Measurements from ENCODE around the gene OR2H2.

OR2H2 gene

DNA sequence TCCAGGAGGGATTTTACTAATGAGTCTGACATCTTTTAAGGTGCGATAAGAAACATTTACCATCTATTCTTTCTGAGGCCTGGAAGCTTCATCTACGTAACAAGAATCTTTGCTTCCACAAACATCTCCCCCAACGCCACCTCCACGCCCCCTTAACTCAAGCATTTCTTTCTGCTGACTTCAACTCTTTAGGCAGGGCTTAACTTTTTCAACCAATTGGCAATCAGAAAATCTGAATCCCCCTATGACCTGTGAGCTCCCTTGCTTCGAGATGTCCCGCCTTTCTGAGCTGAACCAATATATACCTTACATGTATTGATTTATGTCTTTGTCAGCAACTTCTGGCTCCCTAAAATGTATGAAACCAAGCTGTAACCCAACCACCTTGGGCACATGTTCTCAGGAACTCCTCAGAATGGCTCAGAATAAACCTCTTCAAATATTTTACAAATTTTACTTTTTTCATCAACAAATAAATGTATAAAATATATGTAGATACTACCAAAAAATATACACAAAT is 11.5 kb downstream of the OR2H2 start:
- TF ChIP-seq TAF1 (IDR thresholded peaks at IDR 0.05; ENCODE audit: borderline replicate concordance, insufficient read depth, low read length) = no peak
- TF ChIP-seq REST (IDR thresholded peaks at IDR 0.05; ENCODE audit: insufficient read depth in 1 of 2, low read depth in 2 of 2, low read length in 2 of 2) = no peak
- TF ChIP-seq SIN3A (IDR thresholded peaks at IDR 0.05; ENCODE audit: borderline replicate concordance, insufficient read depth, low read length) = no peak
- no peak for TF ChIP-seq POLR2AphosphoS5 (IDR thresholded peaks at IDR 0.05; ENCODE audit: low read depth, low read length)
- no peak for TF ChIP-seq FOXP2 (optimal IDR thresholded peaks at IDR 0.05; ENCODE audit: borderline replicate concordance, extremely low read depth, extremely low read length, insufficient read depth)

DNA sequence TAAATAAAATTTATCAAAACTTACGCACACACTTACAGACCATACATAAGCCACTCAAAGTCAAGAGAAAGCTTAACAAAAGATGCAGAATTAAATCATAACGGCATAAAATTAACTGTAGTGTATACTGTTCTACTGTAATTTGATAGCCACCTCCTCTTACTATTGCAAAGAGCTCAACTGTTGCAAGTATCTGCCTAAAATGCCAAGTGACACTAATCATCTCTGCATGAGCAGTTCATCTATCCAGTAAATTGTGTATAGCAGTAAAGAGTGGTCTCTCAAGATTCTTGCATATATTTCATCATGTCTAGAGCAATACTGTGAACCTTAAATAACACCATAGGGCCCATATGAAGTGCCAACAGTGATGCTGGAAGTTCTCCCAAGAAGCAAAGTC is 12.3 kb downstream of the OR2H2 start:
- TF ChIP-seq POLR2AphosphoS5 (IDR thresholded peaks at IDR 0.05; ENCODE audit: low read depth, low read length) (peak; percentile 42; the same call in 1 of the 2 replicates), SIN3A (IDR thresholded peaks at IDR 0.05; ENCODE audit: borderline replicate concordance, insufficient read depth, low read length) (no peak)

- TF ChIP-seq POLR2AphosphoS5 (IDR thresholded peaks at IDR 0.05; ENCODE audit: low read depth, low read length) (no peak; the same call in 1 of the 2 replicates), FOXP2 (optimal IDR thresholded peaks at IDR 0.05; ENCODE audit: borderline replicate concordance, extremely low read depth, extremely low read length, insufficient read depth) (no peak), SIN3A (IDR thresholded peaks at IDR 0.05; ENCODE audit: borderline replicate concordance, insufficient read depth, low read length) (no peak), REST (IDR thresholded peaks at IDR 0.05; ENCODE audit: insufficient read depth in 1 of 2, low read depth in 2 of 2, low read length in 2 of 2) (no peak), TAF1 (IDR thresholded peaks at IDR 0.05; ENCODE audit: borderline replicate concordance, insufficient read depth, low read length) (no peak)
Measured at GRCh38 chr6:29598172-29598747, 13.3 kb downstream of the OR2H2 start.

DNA sequence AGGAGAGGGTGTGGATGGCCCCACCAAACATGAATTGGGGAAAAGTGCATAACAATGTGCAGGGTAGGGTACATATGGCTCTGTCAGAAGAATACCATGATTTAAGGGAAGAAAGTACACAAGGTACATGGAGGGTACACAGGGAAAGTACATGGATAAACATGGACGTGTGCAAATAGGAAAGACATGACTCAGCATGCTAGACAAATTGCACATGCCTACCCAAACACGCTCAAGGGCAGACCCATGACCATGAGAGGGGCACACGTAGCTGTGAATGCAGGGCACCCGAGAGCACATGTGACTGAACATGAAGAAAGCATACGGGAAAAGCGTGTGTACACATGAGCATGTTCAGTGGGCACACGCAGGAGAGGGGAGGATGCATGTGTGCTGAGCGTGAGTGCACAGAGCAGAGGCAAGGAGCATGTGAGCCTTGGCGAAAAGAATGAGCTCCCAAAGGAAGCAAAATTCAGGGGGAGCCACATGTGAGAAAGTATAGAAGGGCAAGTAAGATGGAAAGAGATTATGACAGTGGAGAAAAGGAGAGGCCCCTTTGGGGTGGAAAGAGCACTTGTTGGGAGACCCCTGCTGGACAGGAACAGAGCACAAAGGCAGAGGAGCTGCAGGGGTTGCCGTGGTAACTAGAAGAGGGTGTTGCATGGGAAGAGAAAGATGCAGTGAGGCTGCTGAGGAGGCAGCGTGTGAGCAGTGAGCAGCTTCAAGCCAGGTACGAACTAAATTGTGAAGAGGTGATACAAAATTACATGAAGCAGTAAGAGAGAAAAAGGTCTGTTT is 17.8 kb downstream of the OR2H2 start:
- TF ChIP-seq TAF1 (IDR thresholded peaks at IDR 0.05; ENCODE audit: borderline replicate concordance, insufficient read depth, low read length) (no peak), REST (IDR thresholded peaks at IDR 0.05; ENCODE audit: insufficient read depth in 1 of 2, low read depth in 2 of 2, low read length in 2 of 2) (no peak), FOXP2 (optimal IDR thresholded peaks at IDR 0.05; ENCODE audit: borderline replicate concordance, extremely low read depth, extremely low read length, insufficient read depth) (no peak)

DNA sequence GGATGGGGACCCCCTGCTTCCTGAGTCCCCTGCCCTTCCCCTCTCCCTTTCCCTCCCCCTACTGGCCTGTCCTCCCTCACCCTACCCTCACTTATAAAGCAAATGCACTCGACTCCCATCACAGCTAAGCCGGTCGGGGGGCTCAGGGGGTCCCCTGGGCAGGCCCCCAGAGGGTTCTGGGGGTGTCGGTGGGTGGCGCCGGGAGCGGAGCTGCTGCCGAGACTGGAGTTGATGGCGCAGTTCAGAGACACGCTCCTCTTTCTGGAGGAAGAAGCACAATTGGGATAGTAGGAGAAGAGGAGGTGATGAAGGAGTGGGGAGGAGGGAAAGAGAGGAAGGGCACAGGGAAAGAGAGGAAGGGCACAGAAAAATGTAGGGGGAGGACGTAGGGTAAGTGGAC is 18.5 kb downstream of the OR2H2 start:
- TF ChIP-seq SIN3A (IDR thresholded peaks at IDR 0.05; ENCODE audit: borderline replicate concordance, insufficient read depth, low read length) (no peak), POLR2AphosphoS5 (IDR thresholded peaks at IDR 0.05; ENCODE audit: low read depth, low read length) (no peak), REST (IDR thresholded peaks at IDR 0.05; ENCODE audit: insufficient read depth in 1 of 2, low read depth in 2 of 2, low read length in 2 of 2) (no peak), FOXP2 (optimal IDR thresholded peaks at IDR 0.05; ENCODE audit: borderline replicate concordance, extremely low read depth, extremely low read length, insufficient read depth) (no peak), TAF1 (IDR thresholded peaks at IDR 0.05; ENCODE audit: borderline replicate concordance, insufficient read depth, low read length) (no peak)

All from PFSK-1 (cell line).